ENCODE measurements around the gene STX1B. TPM values are rescaled to one million over a fixed set of nuclear protein-coding genes. Genes with fewer than 3 reads are reported as not detected.

STX1B gene
- total RNA-seq: 4.9 to 5.9 TPM (median 5.2 TPM) in 3 replicates

DNA sequence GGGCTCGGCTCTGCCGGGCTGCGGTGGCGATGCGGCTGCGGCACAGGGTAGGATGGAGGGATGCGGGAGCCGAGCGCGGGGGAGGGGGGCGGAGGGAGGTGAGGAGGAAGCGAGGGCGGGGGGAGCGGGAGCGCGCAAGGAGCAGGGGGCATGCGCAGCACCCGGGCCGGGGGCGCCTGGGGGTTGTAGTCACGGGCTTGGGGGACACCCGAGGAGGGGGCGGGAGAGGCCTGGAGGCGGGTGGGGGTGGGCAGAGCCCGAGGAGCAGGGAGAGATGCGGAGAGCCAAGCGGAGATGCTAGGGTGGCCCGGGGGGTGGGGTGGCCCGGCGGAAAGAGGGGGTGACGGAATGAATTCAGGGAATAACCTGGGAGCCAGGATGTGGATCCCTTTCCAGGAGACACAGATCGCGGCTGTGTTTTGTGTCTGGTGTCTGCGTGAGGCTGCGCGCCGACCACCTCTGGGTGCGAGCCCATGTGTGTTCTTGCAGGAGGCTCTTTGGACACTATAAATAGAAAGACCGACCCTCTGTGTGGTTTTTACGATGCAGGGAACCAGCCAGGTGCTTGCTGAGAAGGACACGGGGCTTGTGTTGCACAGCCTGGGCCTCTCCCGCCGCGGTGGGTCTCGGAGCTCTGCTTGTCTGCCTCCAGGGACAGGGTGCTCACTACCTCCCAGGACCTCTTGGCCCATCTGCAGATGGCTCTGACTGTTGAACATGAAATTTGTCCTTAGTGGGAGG lies at the start of gene STX1B:
Gene STX1B (minus strand): TSS at position 54 of the 741 bp plus-strand sequence. CDS start 242 bp downstream, outside the sequence.
- TF ChIP-seq, protein P1, sequence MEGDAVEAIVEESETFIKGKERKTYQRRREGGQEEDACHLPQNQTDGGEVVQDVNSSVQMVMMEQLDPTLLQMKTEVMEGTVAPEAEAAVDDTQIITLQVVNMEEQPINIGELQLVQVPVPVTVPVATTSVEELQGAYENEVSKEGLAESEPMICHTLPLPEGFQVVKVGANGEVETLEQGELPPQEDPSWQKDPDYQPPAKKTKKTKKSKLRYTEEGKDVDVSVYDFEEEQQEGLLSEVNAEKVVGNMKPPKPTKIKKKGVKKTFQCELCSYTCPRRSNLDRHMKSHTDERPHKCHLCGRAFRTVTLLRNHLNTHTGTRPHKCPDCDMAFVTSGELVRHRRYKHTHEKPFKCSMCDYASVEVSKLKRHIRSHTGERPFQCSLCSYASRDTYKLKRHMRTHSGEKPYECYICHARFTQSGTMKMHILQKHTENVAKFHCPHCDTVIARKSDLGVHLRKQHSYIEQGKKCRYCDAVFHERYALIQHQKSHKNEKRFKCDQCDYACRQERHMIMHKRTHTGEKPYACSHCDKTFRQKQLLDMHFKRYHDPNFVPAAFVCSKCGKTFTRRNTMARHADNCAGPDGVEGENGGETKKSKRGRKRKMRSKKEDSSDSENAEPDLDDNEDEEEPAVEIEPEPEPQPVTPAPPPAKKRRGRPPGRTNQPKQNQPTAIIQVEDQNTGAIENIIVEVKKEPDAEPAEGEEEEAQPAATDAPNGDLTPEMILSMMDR (IDR thresholded peaks at IDR 0.05; ENCODE audit: unreplicated experiment): no peak
- Mint-ChIP-seq H3K4me1 (peaks cover 6% of the 10 kb centered on the region), H3K9me3 (no peaks in the 10 kb centered on the region), H3K27me3 (ENCODE audit: low read depth) (peaks cover 83% of the 10 kb centered on the region), H3K36me3 (no peaks in the 10 kb centered on the region), H3K27ac (no peak within 1 kb of the TSS), H3K4me3 (peak within 1 kb of the TSS; percentile 66)
- DNase-seq (ENCODE audit: low spot score in 2 of 2, unreplicated experiment in 2 of 2): peak in 1 of 2 experiments; percentile 42

GRCh38 chr16:31055613-31056012 lies 45.2 kb upstream of the STX1B start:
- Mint-ChIP-seq H3K36me3 (peaks cover 7% of the 10 kb centered on the region), H3K27me3 (ENCODE audit: low read depth) (no peaks in the 10 kb centered on the region), H3K4me1 (no peaks in the 10 kb centered on the region), H3K27ac (no peak overlapping the region), H3K4me3 (no peak overlapping the region), H3K9me3 (peaks cover 4% of the 10 kb centered on the region)
- TF ChIP-seq, protein P1 (IDR thresholded peaks at IDR 0.05; ENCODE audit: unreplicated experiment): no peak
- no peak for DNase-seq (ENCODE audit: low spot score in 2 of 2, unreplicated experiment in 2 of 2)

- H3K27me3 Mint-ChIP-seq (ENCODE audit: low read depth): no peaks in the 10 kb centered on the region
- H3K36me3 Mint-ChIP-seq: no peaks in the 10 kb centered on the region
- TF ChIP-seq, protein P1 (IDR thresholded peaks at IDR 0.05; ENCODE audit: unreplicated experiment): no peak
- no peaks in the 10 kb centered on the region for H3K4me1 Mint-ChIP-seq
- no peak overlapping the region for H3K27ac Mint-ChIP-seq
- no peak overlapping the region for H3K4me3 Mint-ChIP-seq
- peaks cover 4% of the 10 kb centered on the region for H3K9me3 Mint-ChIP-seq
- no peak for DNase-seq (ENCODE audit: low spot score in 2 of 2, unreplicated experiment in 2 of 2)
Measured at GRCh38 chr16:31052114-31052513, 41.7 kb upstream of the STX1B start.

DNA sequence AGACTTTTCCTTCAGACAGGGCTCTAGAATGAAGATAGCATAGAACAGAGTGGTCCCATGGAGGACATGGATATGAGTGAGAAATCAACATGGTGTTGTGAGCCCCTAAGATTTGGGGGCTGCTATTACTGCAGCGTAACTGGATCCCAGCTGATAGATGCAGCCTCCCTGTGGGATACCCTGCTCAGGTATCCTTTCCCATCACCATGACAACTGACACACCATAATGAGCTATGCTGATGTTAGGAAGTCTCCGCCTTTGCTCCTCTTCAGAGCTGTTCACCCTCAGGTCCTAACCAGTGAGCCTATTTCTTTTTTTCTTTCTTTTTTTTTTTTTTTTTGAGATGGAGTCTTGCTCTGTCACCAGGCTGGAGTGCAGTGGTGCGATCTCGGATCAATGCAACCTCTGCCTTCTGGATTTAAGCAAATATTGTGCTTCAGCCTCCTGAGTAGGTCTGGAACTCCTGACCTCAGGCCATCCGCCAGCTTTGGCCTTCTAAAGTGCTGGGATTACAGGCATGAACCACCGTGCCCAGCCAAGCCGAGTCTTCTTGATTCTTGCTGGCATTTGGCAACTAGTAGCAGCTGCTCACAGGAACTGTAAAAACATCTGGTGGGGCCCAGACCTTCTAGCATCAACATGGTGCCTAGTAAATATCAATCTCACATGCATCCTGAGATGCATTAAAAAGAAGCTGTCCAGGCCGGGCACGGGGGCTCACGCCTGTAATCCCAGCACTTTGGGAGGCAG lies 40.0 kb upstream of the STX1B start:
- H3K9me3 Mint-ChIP-seq: peaks cover 7% of the 10 kb centered on the region
- no peaks in the 10 kb centered on the region for H3K4me1 Mint-ChIP-seq
- no peak overlapping the region for H3K4me3 Mint-ChIP-seq
- TF ChIP-seq, protein P1 (IDR thresholded peaks at IDR 0.05; ENCODE audit: unreplicated experiment): no peak
- no peaks in the 10 kb centered on the region for H3K36me3 Mint-ChIP-seq
- DNase-seq (ENCODE audit: low spot score in 2 of 2, unreplicated experiment in 2 of 2): no peak
- no peak overlapping the region for H3K27ac Mint-ChIP-seq
- H3K27me3 Mint-ChIP-seq (ENCODE audit: low read depth): peaks cover 2% of the 10 kb centered on the region

GRCh38 chr16:31043898-31044481 lies 33.6 kb upstream of the STX1B start:
- Mint-ChIP-seq H3K36me3 (peaks cover 5% of the 10 kb centered on the region), H3K4me3 (no peak overlapping the region), H3K27ac (no peak overlapping the region), H3K4me1 (no peaks in the 10 kb centered on the region), H3K9me3 (peaks cover 3% of the 10 kb centered on the region), H3K27me3 (ENCODE audit: low read depth) (peaks cover 2% of the 10 kb centered on the region)
- DNase-seq (ENCODE audit: low spot score in 2 of 2, unreplicated experiment in 2 of 2): no peak
- TF ChIP-seq, protein P1 (IDR thresholded peaks at IDR 0.05; ENCODE audit: unreplicated experiment): no peak

All from mesothelial cell of epicardium (in vitro differentiated cells).